GM21723 (cell line): Measurements from ENCODE around the gene BCL10.

Experiments
- ATAC-seq: cut with Tn5 transposase; IDR thresholded peaks from one replicate; pipeline ENCODE4 v1.9.1; 2021; ENCODE audit warnings: mild to moderate bottlenecking, moderate library complexity; ENCODE audit not compliant: unreplicated experiment

BCL10 gene

GRCh38 chr1:85276215-85276977 lies at the start of gene BCL10:
Gene BCL10 (minus strand): TSS chr1:85276632. CDS start chr1:85276352, 280 bp downstream.
- ATAC-seq: peak; percentile 96

GRCh38 chr1:85325920-85326319 lies 49.5 kb upstream of the BCL10 start:
- ATAC-seq: no peak

GRCh38 chr1:85323770-85324169 lies 47.3 kb upstream of the BCL10 start:
- no peak for ATAC-seq

GRCh38 chr1:85322655-85323054 lies 46.2 kb upstream of the BCL10 start:
- no peak for ATAC-seq

- no peak for ATAC-seq
These were observed 45.0 kb upstream of the BCL10 start for GRCh38 chr1:85321237-85321964.

GRCh38 chr1:85320371-85321131 lies 44.1 kb upstream of the BCL10 start:
- ATAC-seq: no peak

GRCh38 chr1:85319931-85320330 lies 43.5 kb upstream of the BCL10 start:
- no peak for ATAC-seq

- no peak for ATAC-seq
These were observed 43.1 kb upstream of the BCL10 start for GRCh38 chr1:85319491-85319890.

- no peak for ATAC-seq
These were observed 41.8 kb upstream of the BCL10 start for GRCh38 chr1:85318217-85318616.

- ATAC-seq: no peak
These were observed 41.1 kb upstream of the BCL10 start for GRCh38 chr1:85317560-85317959.

- no peak for ATAC-seq
These were observed 39.9 kb upstream of the BCL10 start for GRCh38 chr1:85316321-85316720.

GRCh38 chr1:85315789-85316188 lies 39.4 kb upstream of the BCL10 start:
- no peak for ATAC-seq

- ATAC-seq: no peak
These were observed 38.3 kb upstream of the BCL10 start for GRCh38 chr1:85314726-85315125.

- no peak for ATAC-seq
These were observed 37.7 kb upstream of the BCL10 start for GRCh38 chr1:85313888-85314696.

GRCh38 chr1:85311818-85312217 lies 35.4 kb upstream of the BCL10 start:
- ATAC-seq: no peak

GRCh38 chr1:85308833-85309350 lies 32.5 kb upstream of the BCL10 start:
- no peak for ATAC-seq

GRCh38 chr1:85307987-85308832 lies 31.8 kb upstream of the BCL10 start:
- peak; percentile 94 for ATAC-seq

GRCh38 chr1:85306236-85306635 lies 29.8 kb upstream of the BCL10 start:
- ATAC-seq: no peak

- no peak for ATAC-seq
These were observed 27.2 kb upstream of the BCL10 start for GRCh38 chr1:85303440-85304162.
